ENCODE measurements around the gene ZNF414.

Gene ZNF414

DNA sequence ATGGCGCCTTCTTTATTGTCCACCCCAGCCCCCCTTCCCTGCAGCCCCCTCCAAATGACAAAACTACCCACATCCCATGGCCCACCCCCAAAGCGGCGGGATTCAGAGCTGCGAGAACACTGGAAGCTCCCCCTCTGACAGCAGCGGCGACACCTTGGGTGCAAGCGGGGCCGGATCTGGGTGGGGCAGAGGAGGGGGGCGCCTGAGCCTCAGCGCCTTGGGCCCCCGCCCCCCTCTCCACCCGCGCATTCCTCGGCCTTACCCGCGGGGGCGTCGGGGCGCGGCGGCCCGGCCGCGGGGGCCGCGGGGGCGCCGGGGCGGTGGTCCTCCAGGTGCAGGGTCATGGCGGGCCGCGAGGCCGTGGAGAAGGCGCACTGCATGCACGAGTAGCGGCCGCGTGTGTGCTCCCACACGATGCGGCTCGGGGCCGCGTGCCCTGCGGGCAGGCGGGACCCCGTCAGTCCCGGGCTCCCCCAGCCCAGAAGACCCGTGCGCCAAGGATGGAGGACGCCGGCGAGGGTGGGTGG is 3.3 kb downstream of the ZNF414 start:
- TF ChIP-seq, protein P1, sequence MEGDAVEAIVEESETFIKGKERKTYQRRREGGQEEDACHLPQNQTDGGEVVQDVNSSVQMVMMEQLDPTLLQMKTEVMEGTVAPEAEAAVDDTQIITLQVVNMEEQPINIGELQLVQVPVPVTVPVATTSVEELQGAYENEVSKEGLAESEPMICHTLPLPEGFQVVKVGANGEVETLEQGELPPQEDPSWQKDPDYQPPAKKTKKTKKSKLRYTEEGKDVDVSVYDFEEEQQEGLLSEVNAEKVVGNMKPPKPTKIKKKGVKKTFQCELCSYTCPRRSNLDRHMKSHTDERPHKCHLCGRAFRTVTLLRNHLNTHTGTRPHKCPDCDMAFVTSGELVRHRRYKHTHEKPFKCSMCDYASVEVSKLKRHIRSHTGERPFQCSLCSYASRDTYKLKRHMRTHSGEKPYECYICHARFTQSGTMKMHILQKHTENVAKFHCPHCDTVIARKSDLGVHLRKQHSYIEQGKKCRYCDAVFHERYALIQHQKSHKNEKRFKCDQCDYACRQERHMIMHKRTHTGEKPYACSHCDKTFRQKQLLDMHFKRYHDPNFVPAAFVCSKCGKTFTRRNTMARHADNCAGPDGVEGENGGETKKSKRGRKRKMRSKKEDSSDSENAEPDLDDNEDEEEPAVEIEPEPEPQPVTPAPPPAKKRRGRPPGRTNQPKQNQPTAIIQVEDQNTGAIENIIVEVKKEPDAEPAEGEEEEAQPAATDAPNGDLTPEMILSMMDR (IDR thresholded peaks at IDR 0.05; ENCODE audit: borderline replicate concordance, insufficient read depth, low read depth, low read length): no peak
- H3K4me3 ChIP-seq (ENCODE audit: low read depth, low read length): no peak overlapping the region

DNA sequence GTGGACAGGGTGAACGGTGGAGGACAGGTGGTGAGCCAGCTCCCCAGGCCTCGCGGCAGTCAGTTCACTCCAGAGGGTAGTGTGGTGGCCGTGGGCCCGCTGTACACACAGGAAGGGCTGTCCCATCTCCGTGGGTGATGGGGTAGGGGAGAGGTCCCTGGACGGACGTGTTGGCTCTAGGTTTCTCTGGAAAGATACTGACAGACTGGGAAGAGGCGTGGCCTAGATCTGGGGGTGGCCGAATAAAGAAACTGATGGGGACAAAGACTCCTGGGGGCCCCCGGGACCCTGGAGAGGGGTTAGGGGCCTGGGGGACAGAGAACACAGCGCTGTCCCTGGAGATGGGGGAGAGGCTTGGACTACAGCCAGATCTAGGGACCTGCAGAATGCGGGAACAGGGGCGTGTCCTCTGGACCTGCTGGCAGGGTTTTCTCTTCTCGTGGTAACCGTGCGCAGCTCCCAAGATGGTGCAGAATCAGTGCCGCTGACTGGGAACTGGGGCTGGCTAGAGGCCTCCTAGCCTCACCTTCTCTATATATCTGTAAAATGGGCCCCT is 7.5 kb downstream of the ZNF414 start:
- TF ChIP-seq, protein P1 (IDR thresholded peaks at IDR 0.05; ENCODE audit: borderline replicate concordance, insufficient read depth, low read depth, low read length): no peak
- no peak overlapping the region for H3K4me3 ChIP-seq (ENCODE audit: low read depth, low read length)

DNA sequence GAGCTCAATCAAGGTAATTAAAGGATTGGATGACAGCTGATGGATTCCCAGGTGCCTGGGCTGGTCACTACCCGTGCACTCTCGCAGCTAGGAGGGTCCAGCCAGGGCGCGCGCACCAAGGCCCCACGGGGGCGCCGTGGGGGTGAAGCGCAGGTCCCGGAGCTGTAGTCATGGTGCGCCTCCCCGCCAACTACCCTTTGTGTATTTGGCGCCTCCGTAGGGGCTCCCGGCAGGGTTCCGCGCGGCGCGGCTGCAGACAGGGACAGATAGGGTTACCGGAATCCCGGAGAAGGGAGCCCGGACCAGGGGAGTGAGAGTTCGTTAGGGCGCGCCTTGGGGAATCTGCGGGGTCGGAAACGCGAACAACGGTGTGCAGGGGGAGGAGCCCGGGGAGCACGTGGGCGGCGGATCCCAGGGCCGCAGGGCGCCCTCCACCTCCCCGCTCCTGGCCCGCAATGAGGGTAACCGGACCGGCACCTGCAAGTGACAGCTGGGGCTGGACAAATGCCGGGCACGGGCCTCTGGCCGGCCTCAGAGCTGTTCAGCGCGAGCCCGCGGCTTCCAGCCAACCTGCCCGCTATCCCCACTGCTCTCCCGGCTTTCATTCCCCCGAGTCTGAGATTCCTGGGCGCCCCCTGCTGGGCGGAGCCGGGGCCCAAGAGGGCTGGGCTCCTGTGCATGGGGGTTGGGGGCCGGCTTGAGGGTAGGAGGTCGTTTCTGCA is 8.1 kb downstream of the ZNF414 start:
- peak overlapping the region; percentile 67 for H3K4me3 ChIP-seq (ENCODE audit: low read depth, low read length)
- TF ChIP-seq, protein P1 (IDR thresholded peaks at IDR 0.05; ENCODE audit: borderline replicate concordance, insufficient read depth, low read depth, low read length): peak; percentile 83

DNA sequence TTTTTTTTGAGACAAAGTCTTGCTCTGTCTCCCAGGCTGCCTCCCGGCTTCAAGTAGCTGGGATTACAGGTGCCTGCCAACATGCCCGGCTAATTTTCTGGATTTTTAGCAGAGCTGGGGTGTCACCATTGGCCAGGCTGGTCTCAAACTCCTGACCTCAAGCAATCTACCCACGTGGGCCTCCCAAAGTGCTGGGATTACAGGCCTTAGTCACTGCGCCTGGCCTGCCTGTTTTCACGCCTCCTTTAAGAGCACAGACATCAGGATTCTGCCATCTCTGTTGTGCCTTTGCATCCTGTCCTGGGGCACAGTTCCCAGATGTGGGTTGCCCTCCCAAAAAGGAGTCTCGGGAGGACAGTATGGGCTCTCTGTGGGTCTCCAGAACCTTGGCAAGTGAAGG is 9.0 kb downstream of the ZNF414 start:
- no peak overlapping the region for H3K4me3 ChIP-seq (ENCODE audit: low read depth, low read length)
- TF ChIP-seq, protein P1 (IDR thresholded peaks at IDR 0.05; ENCODE audit: borderline replicate concordance, insufficient read depth, low read depth, low read length): no peak

DNA sequence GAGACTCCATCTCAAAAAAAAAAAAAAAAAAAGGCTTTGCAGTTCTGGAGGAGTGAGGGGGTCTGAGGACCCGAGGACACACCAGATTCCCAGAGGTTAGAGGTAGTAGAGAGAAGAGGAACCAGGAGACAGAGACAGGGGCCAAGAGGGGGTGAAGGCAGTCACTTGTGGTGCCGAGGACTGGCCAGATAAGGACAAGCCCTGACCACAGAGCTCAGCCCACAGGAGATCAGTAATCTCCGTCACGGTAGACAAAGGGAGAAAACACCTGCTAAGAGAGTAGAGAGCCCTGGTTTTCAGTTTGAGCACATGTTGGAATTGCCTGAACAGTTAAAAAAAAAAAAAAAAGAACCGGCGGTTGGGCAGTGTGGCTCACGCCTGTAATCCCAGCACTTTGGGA is 9.8 kb downstream of the ZNF414 start:
- no peak overlapping the region for H3K4me3 ChIP-seq (ENCODE audit: low read depth, low read length)
- TF ChIP-seq, protein P1 (IDR thresholded peaks at IDR 0.05; ENCODE audit: borderline replicate concordance, insufficient read depth, low read depth, low read length): no peak

DNA sequence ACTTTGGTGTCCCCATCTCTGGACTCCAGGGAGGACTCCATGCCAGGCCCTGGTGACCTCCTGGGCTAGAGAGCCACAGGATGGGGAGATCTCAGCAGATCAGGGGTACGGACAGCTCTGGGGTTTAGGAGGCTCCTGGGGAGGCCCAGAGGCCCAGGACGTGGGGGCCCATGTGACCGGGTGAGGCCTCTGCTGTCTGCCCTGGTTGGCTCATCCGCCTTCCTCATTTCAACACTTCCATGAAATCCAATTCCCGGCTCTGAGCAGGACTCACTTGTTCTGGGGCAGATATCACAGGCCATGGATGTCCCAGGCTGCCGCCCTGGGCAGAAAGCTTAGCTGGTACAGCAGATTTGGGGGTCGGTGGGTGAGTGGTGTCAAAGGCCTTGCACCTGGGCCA is 10.5 kb downstream of the ZNF414 start:
- H3K4me3 ChIP-seq (ENCODE audit: low read depth, low read length): no peak overlapping the region
- TF ChIP-seq, protein P1 (IDR thresholded peaks at IDR 0.05; ENCODE audit: borderline replicate concordance, insufficient read depth, low read depth, low read length): no peak

DNA sequence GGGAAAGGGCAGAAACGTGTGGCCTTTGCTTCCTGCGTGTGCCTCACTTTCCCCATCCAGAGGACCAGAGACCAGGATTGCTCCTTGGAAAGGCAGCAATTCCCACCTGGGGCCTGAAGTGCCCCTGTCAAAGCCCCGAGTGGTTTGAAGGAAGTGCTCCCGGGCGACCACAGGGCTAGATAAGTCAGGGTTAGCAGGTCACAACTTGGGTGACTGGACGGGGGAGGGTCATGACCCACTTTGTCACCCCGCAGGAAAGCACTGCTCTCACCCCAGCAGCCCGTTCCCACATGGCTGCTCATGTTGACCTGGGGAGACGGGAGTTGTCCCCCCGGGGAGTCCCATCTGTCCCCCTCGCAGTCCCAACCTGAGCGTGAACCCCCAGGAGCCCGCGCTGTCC is 12.0 kb downstream of the ZNF414 start:
- TF ChIP-seq, protein P1 (IDR thresholded peaks at IDR 0.05; ENCODE audit: borderline replicate concordance, insufficient read depth, low read depth, low read length): no peak
- no peak overlapping the region for H3K4me3 ChIP-seq (ENCODE audit: low read depth, low read length)
